H1 (cell line): ENCODE data around the gene CD99. TPM values are rescaled to one million over a fixed set of nuclear protein-coding genes. Genes with fewer than 3 reads are reported as not detected.

Experiments
- CTCF ChIA-PET: fragments of 300-600 bp; sonication (Branson Sonifier 250); formaldehyde crosslinking; loops from one replicate; lab custom pipeline; 2021; ENCODE audit not compliant: partially characterized antibody; lab: Charles Lee
- POLR2A ChIA-PET: fragments of 300-600 bp; sonication (Branson Sonifier 250); formaldehyde crosslinking; loops from one replicate; lab custom pipeline; 2021; ENCODE audit warnings: inconsistent platforms; ENCODE audit not compliant: partially characterized antibody; lab: Charles Lee
- DNase-seq, 2 experiments: peaks; one replicate each; pipeline versions ENCODE4 v3.0.0 to v3.0.0-alpha.2; 2010 to 2022; ENCODE audit warnings: low spot score in 2 of 2, low read depth in 1 of 2, mixed read lengths in 1 of 2
- FAIRE-seq: peaks from 2 replicates; lab custom pipeline; 2011; peaks lifted over from hg19 to GRCh38; lab: Jason Lieb, UNC
- H2AFZ ChIP-seq: 2 replicates; pipeline ENCODE4 v1.8.1; 2012; ENCODE audit warnings: low read length, inconsistent platforms
- H2AK5ac ChIP-seq: 2 replicates; pipeline ENCODE4 v1.6.1; 2013; ENCODE audit warnings: low read depth, low read length
- H2BK120ac ChIP-seq: replicated peaks from 2 replicates; pipeline ENCODE3; 2013; ENCODE audit warnings: low read depth, low read length, inconsistent platforms
- H2BK12ac ChIP-seq: 2 replicates; pipeline ENCODE4 v1.6.1; 2013; ENCODE audit warnings: low read depth, low read length
- H2BK15ac ChIP-seq: 2 replicates; pipeline ENCODE4 v1.6.1; 2013; ENCODE audit warnings: low read length
- H2BK20ac ChIP-seq: 2 replicates; pipeline ENCODE4 v1.6.1; 2013; ENCODE audit warnings: low read length
- H2BK5ac ChIP-seq: 2 replicates; pipeline ENCODE4 v1.6.1; 2013; ENCODE audit warnings: low read depth, low read length
- H3K14ac ChIP-seq: 2 replicates; pipeline ENCODE4 v1.6.1; 2013; ENCODE audit warnings: inconsistent platforms; ENCODE audit not compliant: insufficient read length
- H3K18ac ChIP-seq: 2 replicates; pipeline ENCODE4 v1.6.1; 2013; ENCODE audit warnings: low read length; ENCODE audit errors: extremely low read depth
- H3K23ac ChIP-seq: 2 replicates; pipeline ENCODE4 v1.6.1; 2013; ENCODE audit warnings: inconsistent platforms; ENCODE audit not compliant: insufficient read length
- H3K23me2 ChIP-seq: 2 replicates; pipeline ENCODE4 v1.6.1; 2013; ENCODE audit warnings: low read depth, low read length
- H3K27ac ChIP-seq: 2 replicates; pipeline ENCODE4 v1.6.1; 2011; ENCODE audit warnings: low read depth, low read length, inconsistent platforms
- H3K27me3 ChIP-seq, 4 experiments: replicated peaks in 1 of 4; 1 replicate in 1 of 4; 2 replicates in 3 of 4; pipeline versions ENCODE4 v1.6.1 to v1.8.1; 2011 to 2013; ENCODE audit warnings: low read length in 3 of 4, mild to moderate bottlenecking in 3 of 4, inconsistent platforms in 2 of 4, mixed read lengths in 2 of 4, moderate library complexity in 1 of 4; ENCODE audit not compliant: control insufficient read depth in 3 of 4, insufficient read depth in 3 of 4; ENCODE audit errors: extremely low read depth in 1 of 4
- H3K36me3 ChIP-seq, 4 experiments: 2 replicates each; pipeline versions ENCODE4 v1.6.1 to v1.8.1; 2011 to 2013; ENCODE audit warnings: mild to moderate bottlenecking in 4 of 4, low read length in 3 of 4, moderate library complexity in 2 of 4, control low read depth in 1 of 4, inconsistent platforms in 1 of 4; ENCODE audit not compliant: insufficient read depth in 4 of 4, control insufficient read depth in 2 of 4
- H3K4ac ChIP-seq: replicated peaks from 2 replicates; pipeline ENCODE3; 2013; ENCODE audit warnings: low read length, low read depth, mixed read lengths, inconsistent platforms; ENCODE audit not compliant: insufficient read length
- H3K4me1 ChIP-seq, 4 experiments: replicated peaks in 1 of 4; 1 replicate in 1 of 4; 2 replicates in 3 of 4; pipeline versions ENCODE4 v1.6.1 to v1.8.1; 2011 to 2013; ENCODE audit warnings: low read length in 3 of 4, inconsistent platforms in 2 of 4, mixed read lengths in 1 of 4; ENCODE audit not compliant: insufficient read depth in 4 of 4, control insufficient read depth in 3 of 4
- H3K4me2 ChIP-seq, 2 experiments: 2 replicates each; pipeline versions ENCODE4 v1.6.1 to v1.8.1; 2011 to 2013; ENCODE audit warnings: low read depth in 2 of 2, low read length in 2 of 2, control low read depth in 1 of 2, inconsistent platforms in 1 of 2, mild to moderate bottlenecking in 1 of 2; ENCODE audit not compliant: insufficient read depth in 1 of 2
- H3K4me3 ChIP-seq, 4 experiments: fragments of 200-600, 300-600 bp in 1 of 4; sonication (generic), shearing (Covaris generic), sonication (Bioruptor Twin) in 1 of 4; 2 replicates each; pipeline versions ENCODE4 v1.5.1 to v1.8.1; 2011 to 2016; ENCODE audit warnings: low read length in 4 of 4, low read depth in 3 of 4, control low read depth in 2 of 4, inconsistent platforms in 2 of 4, mild to moderate bottlenecking in 2 of 4, mixed read lengths in 1 of 4, moderate library complexity in 1 of 4; ENCODE audit not compliant: insufficient read depth in 2 of 4; ENCODE audit errors: extremely low read depth in 1 of 4
- H3K56ac ChIP-seq: replicated peaks from 2 replicates; pipeline ENCODE3; 2013; ENCODE audit warnings: low read depth, mild to moderate bottlenecking, mixed read lengths, low read length, inconsistent platforms; ENCODE audit not compliant: insufficient read length
- H3K79me1 ChIP-seq: 2 replicates; pipeline ENCODE4 v1.6.1; 2013; ENCODE audit warnings: low read depth, low read length, control low read depth
- H3K79me2 ChIP-seq, 2 experiments: 2 replicates each; pipeline versions ENCODE4 v1.6.1 to v1.8.1; 2012 to 2013; ENCODE audit warnings: low read length in 2 of 2, mild to moderate bottlenecking in 2 of 2, inconsistent platforms in 1 of 2; ENCODE audit not compliant: insufficient read depth in 2 of 2, control insufficient read depth in 1 of 2
- H3K9ac ChIP-seq, 4 experiments: replicated peaks in 1 of 4; 1 replicate in 1 of 4; 2 replicates in 3 of 4; pipeline versions ENCODE4 v1.6.1 to v1.8.1; 2011 to 2013; ENCODE audit warnings: low read depth in 3 of 4, low read length in 3 of 4, control low read depth in 2 of 4, mild to moderate bottlenecking in 2 of 4, moderate library complexity in 2 of 4, inconsistent platforms in 1 of 4; ENCODE audit errors: extremely low read depth in 1 of 4
- H3K9me3 ChIP-seq, 2 experiments: 2 replicates each; pipeline versions ENCODE4 v1.6.1 to v1.8.1; 2012 to 2013; ENCODE audit warnings: mild to moderate bottlenecking in 2 of 2, moderate library complexity in 2 of 2, control low read depth in 1 of 2, inconsistent platforms in 1 of 2, low read depth in 1 of 2, low read length in 1 of 2, mixed read lengths in 1 of 2; ENCODE audit not compliant: insufficient read depth in 2 of 2
- H4K20me1 ChIP-seq, 2 experiments: replicated peaks in 1 of 2; 2 replicates each; pipeline versions ENCODE3 to v1.8.1; 2011 to 2013; ENCODE audit warnings: inconsistent platforms in 2 of 2, low read length in 2 of 2, mild to moderate bottlenecking in 1 of 2; ENCODE audit not compliant: insufficient read depth in 2 of 2, control insufficient read depth in 1 of 2
- H4K5ac ChIP-seq: 2 replicates; pipeline ENCODE4 v1.6.1; 2013; ENCODE audit warnings: low read length, low read depth, mixed read lengths, inconsistent platforms; ENCODE audit not compliant: insufficient read length
- H4K8ac ChIP-seq: 2 replicates; pipeline ENCODE4 v1.8.0; 2013; ENCODE audit warnings: mild to moderate bottlenecking, moderate library complexity, low read length, inconsistent platforms; ENCODE audit not compliant: insufficient read depth; ENCODE audit errors: extremely low read depth
- H4K91ac ChIP-seq: replicated peaks from 2 replicates; pipeline ENCODE3; 2013; ENCODE audit warnings: low read length, mixed read lengths, inconsistent platforms; ENCODE audit not compliant: insufficient read length
- CHD2 ChIP-seq: IDR thresholded peaks from 2 replicates; pipeline ENCODE4 v1.6.1; 2012; ENCODE audit warnings: low read length, improper control_type of control experiment
- KDM5A ChIP-seq: fragments of 200-600 bp; IDR thresholded peaks from 2 replicates; pipeline ENCODE4 v1.7.1; 2012; ENCODE audit warnings: mild to moderate bottlenecking, low read length, inconsistent platforms, mixed read lengths
- PHF8 ChIP-seq: fragments of 200-600 bp; sonication (generic); conservative IDR thresholded peaks from 2 replicates; pipeline ENCODE4 v1.7.1; 2012; ENCODE audit warnings: low read depth, mild to moderate bottlenecking, inconsistent platforms, low read length, moderate library complexity
- RXRA ChIP-seq: IDR thresholded peaks from 2 replicates; pipeline ENCODE4 v1.6.1; 2011; ENCODE audit warnings: low read depth, mild to moderate bottlenecking, low read length, moderate library complexity; ENCODE audit not compliant: insufficient read depth
- SP2 ChIP-seq: IDR thresholded peaks from 2 replicates; pipeline ENCODE4 v1.6.1; 2012; ENCODE audit warnings: mild to moderate bottlenecking, low read length, inconsistent platforms
- WGBS, 2 experiments: shearing (Covaris generic) in 1 of 2; methylation state at CpG; one replicate each; pipeline versions ENCODE4 v1.1.6 to v1.1.7; 2013 to 2015; ENCODE audit warnings: low lambda C conversion rate in 2 of 2, mixed read lengths in 2 of 2, inconsistent platforms in 1 of 2, low coverage in 1 of 2, missing lambda C conversion rate in 1 of 2; ENCODE audit not compliant: insufficient replicate concordance in 2 of 2, insufficient coverage in 1 of 2, insufficient read length in 1 of 2; ENCODE audit errors: extremely low coverage in 1 of 2, missing lambda C conversion rate in 1 of 2; 5-methylcytosine and 5-hydroxymethylcytosine counted together
- long read RNA-seq, 2 experiments: library from RNA in 1 of 2; library from capped mRNA in 1 of 2; stranded (forward); transcript quantifications; one replicate each; pipeline ENCODE4 v2.0.0, GENCODE V29; 2021; ENCODE audit warnings: inconsistent platforms in 1 of 2
- polyA minus RNA-seq, 3 experiments: library from RNA; depleted of rRNA, polyadenylated mRNA; stranded (reverse); fragments of >200 nt; gene quantifications; 1 replicate in 2 of 3; 2 replicates in 1 of 3; pipeline ENCODE4 v1.2.3, GENCODE V29; 2011
- polyA plus RNA-seq, 7 experiments: library from polyadenylated mRNA; depleted of rRNA in 3 of 7; stranded (reverse) in 5 of 7; unstranded in 2 of 7; fragments of >200 nt in 5 of 7; fragments of 200-250 nt in 2 of 7; gene quantifications; 1 replicate in 5 of 7; 2 replicates in 1 of 7; 4 replicates in 1 of 7; pipeline versions ENCODE4 v1.2.1 to v1.2.3, GENCODE V29; 2011 to 2013; ENCODE audit warnings: missing spikeins in 2 of 7, mixed read lengths in 2 of 7
- total RNA-seq: library from RNA; stranded (reverse); fragmentation: NEBNext Ultra II Directional; extraction: Animal tissue kit (Norgen Biotek cat#: 25700); gene quantifications from 2 replicates; pipeline ENCODE4 v1.2.1, GENCODE V29; 2021
- TF ChIP-seq, protein P1 (sequence below): IDR thresholded peaks from 2 replicates; pipeline ENCODE4 v1.6.1; 2012; ENCODE audit warnings: low read length, inconsistent platforms

The CD99 gene, protein sequence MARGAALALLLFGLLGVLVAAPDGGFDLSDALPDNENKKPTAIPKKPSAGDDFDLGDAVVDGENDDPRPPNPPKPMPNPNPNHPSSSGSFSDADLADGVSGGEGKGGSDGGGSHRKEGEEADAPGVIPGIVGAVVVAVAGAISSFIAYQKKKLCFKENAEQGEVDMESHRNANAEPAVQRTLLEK
- 46.9 and 47.8 TPM in 2 replicates for total RNA-seq
- polyA plus RNA-seq (2011; rRNA removed), result 30.1 and 44.0 TPM in 2 replicates
- polyA plus RNA-seq (2011; cell fraction: cytosol; rRNA removed), result 33.5 TPM
- 29.9 TPM for polyA plus RNA-seq (2011; cell fraction: nucleus; rRNA removed)
- polyA plus RNA-seq (2012, experiment 1 of 2), result 71.0 to 90.9 TPM (median 85.7 TPM) in 4 replicates
- 90.6 TPM for polyA plus RNA-seq (2012, experiment 2 of 2)
- polyA plus RNA-seq (2013, experiment 1 of 2), result 70.9 TPM
- polyA plus RNA-seq (2013, experiment 2 of 2), result 85.5 TPM
- polyA minus RNA-seq (2011; rRNA and poly(A)+ RNA removed), result 10.0 TPM in 2 replicates
- 21.8 TPM for polyA minus RNA-seq (2011; cell fraction: cytosol; rRNA and poly(A)+ RNA removed)
- 11.6 TPM for polyA minus RNA-seq (2011; cell fraction: nucleus; rRNA and poly(A)+ RNA removed)
- long read RNA-seq, experiment 1, transcript CD99-205 (10 exons, 1,291 nt), result major isoform, 25 of 71 reads
- long read RNA-seq, experiment 1, partial matches to known transcripts, result 35 of 71 reads
- long read RNA-seq, experiment 1, other reads (novel, unspliced or antisense), result 5 of 71 reads
- long read RNA-seq, experiment 2, partial matches to known transcripts, result 10 of 15 reads
- long read RNA-seq, experiment 2, other reads (novel, unspliced or antisense), result 1 of 15 reads

DNA sequence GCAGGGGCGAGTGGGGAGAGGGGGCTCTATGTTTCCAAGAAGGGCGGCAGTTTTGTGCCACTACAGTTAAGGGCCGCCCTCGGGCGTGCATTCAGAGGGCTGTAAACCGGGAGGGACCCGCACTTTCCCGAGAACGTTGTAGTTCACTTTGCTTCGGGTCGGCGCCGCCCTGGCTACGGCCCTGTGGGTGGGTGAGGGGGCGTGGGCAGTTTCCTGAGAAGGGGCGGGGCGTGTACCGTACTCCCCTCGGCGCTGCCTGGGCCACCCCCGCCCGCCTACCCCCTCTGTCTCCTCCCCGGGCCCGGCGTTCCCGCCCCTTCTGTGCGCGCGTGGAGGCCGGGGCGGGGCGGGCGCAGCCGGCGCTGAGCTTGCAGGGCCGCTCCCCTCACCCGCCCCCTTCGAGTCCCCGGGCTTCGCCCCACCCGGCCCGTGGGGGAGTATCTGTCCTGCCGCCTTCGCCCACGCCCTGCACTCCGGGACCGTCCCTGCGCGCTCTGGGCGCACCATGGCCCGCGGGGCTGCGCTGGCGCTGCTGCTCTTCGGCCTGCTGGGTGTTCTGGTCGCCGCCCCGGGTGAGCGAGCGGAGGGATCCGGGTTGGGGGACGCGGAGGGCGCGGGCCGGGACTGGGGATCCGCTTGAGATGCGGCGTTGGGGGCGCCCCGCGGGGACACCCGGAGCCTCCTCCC, at the start of gene CD99:
CD99 (plus strand) TSS at position 440 of the 687 bp plus-strand sequence; CDS start at position 506, 66 bp downstream.
- peak within 1 kb of the TSS; percentile 83 to 93 for H3K4me2 ChIP-seq
- ChIA-PET POLR2A (no interaction called here), CTCF (no interaction called here)
- no peak within 1 kb of the TSS for H2BK5ac ChIP-seq
- peaks cover 0 to 4% of the 10 kb centered on the region in 2 experiments; a peak in 1 of 4 replicates for H3K79me2 ChIP-seq
- no peak within 1 kb of the TSS for H4K91ac ChIP-seq
- no peak within 1 kb of the TSS for H2AFZ ChIP-seq
- H3K4ac ChIP-seq, result no peak within 1 kb of the TSS
- H2BK12ac ChIP-seq, result 0 out of 2 replicates have a peak within 1 kb of the TSS, but pooled peaks have one; percentile 68
- no peaks in the 10 kb centered on the region for H3K79me1 ChIP-seq
- peak within 1 kb of the TSS in 3 of 4 experiments; percentile 44 to 47 (median 45); a peak in 5 of 7 replicates for H3K9ac ChIP-seq
- FAIRE-seq, result no peak
- peak in 1 of 2 experiments; percentile 85 for DNase-seq
- H3K56ac ChIP-seq, result no peak within 1 kb of the TSS
- H2BK15ac ChIP-seq, result 0 out of 2 replicates have a peak within 1 kb of the TSS, but pooled peaks have one; percentile 61
- peaks cover 0 to 43% (median 34%) of the 10 kb centered on the region in 4 experiments; a peak in 6 of 7 replicates for H3K27me3 ChIP-seq
- H4K8ac ChIP-seq, result peak within 1 kb of the TSS; percentile 81
- no peak within 1 kb of the TSS for H2AK5ac ChIP-seq
- H3K4me1 ChIP-seq, result peaks cover 0 to 2% (median 2%) of the 10 kb centered on the region in 4 experiments; a peak in 2 of 7 replicates
- H3K23me2 ChIP-seq, result peaks cover 8% of the 10 kb centered on the region; the same call in 1 of the 2 replicates
- peaks cover 2 to 7% of the 10 kb centered on the region in 2 experiments for H4K20me1 ChIP-seq
- peak within 1 kb of the TSS; percentile 63 to 74 (median 66) for H3K4me3 ChIP-seq
- WGBS, 2 experiments, result 0% methylated on average over 23 of the region's 73 CpGs; no CpG with 5 or more reads in 1 of the 2 experiments
- no peak within 1 kb of the TSS for H3K23ac ChIP-seq
- no peak within 1 kb of the TSS for H2BK20ac ChIP-seq
- H3K9me3 ChIP-seq, result no peaks in the 10 kb centered on the region
- no peak within 1 kb of the TSS for H3K27ac ChIP-seq
- no peak within 1 kb of the TSS for H4K5ac ChIP-seq
- H2BK120ac ChIP-seq, result no peak within 1 kb of the TSS
- no peak within 1 kb of the TSS; the same call in 1 of the 2 replicates for H3K18ac ChIP-seq
- no peak within 1 kb of the TSS for H3K14ac ChIP-seq
- no peaks in the 10 kb centered on the region for H3K36me3 ChIP-seq
- TF ChIP-seq CHD2 (no peak), PHF8 (peak; percentile 33; the same call in 1 of the 2 replicates), RXRA (no peak), KDM5A (no peak), SP2 (no peak)
- TF ChIP-seq, protein P1, sequence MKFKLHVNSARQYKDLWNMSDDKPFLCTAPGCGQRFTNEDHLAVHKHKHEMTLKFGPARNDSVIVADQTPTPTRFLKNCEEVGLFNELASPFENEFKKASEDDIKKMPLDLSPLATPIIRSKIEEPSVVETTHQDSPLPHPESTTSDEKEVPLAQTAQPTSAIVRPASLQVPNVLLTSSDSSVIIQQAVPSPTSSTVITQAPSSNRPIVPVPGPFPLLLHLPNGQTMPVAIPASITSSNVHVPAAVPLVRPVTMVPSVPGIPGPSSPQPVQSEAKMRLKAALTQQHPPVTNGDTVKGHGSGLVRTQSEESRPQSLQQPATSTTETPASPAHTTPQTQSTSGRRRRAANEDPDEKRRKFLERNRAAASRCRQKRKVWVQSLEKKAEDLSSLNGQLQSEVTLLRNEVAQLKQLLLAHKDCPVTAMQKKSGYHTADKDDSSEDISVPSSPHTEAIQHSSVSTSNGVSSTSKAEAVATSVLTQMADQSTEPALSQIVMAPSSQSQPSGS, result no peak
